ENCODE data around the gene H1-8. TPM values are rescaled to one million over a fixed set of nuclear protein-coding genes. Genes with fewer than 3 reads are reported as not detected.
A peak's percentile ranks its signal among the peaks of the same experiment; 100 is the strongest.

Gene H1-8
- total and polyA plus RNA-seq, 5 donors from 2014 or later = not detected

DNA sequence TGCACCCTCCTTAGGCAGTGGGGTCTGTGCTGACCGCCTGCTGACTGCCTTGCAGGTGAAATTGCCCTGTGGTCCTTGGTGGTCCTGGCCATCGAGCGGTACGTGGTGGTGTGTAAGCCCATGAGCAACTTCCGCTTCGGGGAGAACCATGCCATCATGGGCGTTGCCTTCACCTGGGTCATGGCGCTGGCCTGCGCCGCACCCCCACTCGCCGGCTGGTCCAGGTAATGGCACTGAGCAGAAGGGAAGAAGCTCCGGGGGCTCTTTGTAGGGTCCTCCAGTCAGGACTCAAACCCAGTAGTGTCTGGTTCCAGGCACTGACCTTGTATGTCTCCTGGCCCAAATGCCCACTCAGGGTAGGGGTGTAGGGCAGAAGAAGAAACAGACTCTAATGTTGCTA lies 12.2 kb upstream of the H1-8 start:
- no peaks in the 10 kb centered on the region for H3K9me3 ChIP-seq (ENCODE audit: control insufficient read depth in 2 of 2, low read length in 2 of 2)
- no peaks in the 10 kb centered on the region for H3K4me1 Mint-ChIP-seq
- no peaks in the 10 kb centered on the region for H3K27me3 ChIP-seq (ENCODE audit: control insufficient read depth, insufficient read depth, low read length)
- no peaks in the 10 kb centered on the region for H3K4me1 ChIP-seq (ENCODE audit: control insufficient read depth, insufficient read depth, low read length, poor library complexity, severe bottlenecking)
- no peak for ATAC-seq (ENCODE audit: low read depth in 2 of 2)
- peaks cover 0 to 4% (median 0%) of the 10 kb centered on the region in 7 donors for H3K9me3 Mint-ChIP-seq
- no peak overlapping the region for H3K27ac ChIP-seq (ENCODE audit: insufficient read depth, low read length, poor library complexity, severe bottlenecking)
- H3K27me3 Mint-ChIP-seq = no peaks in the 10 kb centered on the region
- no peak overlapping the region for H3K4me3 Mint-ChIP-seq
- no peak overlapping the region for H3K27ac Mint-ChIP-seq
- H3K36me3 Mint-ChIP-seq = no peaks in the 10 kb centered on the region
- H3K4me3 ChIP-seq (ENCODE audit: low read depth, low read length) = no peak overlapping the region
- no peaks in the 10 kb centered on the region for H3K36me3 ChIP-seq (ENCODE audit: control insufficient read depth, insufficient read depth, low read length)
- DNase-seq = no peak

DNA sequence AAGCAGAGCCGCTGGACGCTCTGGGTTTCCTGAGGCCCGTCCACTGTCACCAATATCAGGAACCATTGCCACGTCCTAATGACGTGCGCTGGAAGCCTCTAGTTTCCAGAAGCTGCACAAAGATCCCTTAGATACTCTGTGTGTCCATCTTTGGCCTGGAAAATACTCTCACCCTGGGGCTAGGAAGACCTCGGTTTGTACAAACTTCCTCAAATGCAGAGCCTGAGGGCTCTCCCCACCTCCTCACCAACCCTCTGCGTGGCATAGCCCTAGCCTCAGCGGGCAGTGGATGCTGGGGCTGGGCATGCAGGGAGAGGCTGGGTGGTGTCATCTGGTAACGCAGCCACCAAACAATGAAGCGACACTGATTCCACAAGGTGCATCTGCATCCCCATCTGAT lies 11.3 kb upstream of the H1-8 start:
- H3K4me1 Mint-ChIP-seq = no peaks in the 10 kb centered on the region
- H3K9me3 ChIP-seq (ENCODE audit: control insufficient read depth in 2 of 2, low read length in 2 of 2) = no peaks in the 10 kb centered on the region
- no peak overlapping the region for H3K27ac Mint-ChIP-seq

DNA sequence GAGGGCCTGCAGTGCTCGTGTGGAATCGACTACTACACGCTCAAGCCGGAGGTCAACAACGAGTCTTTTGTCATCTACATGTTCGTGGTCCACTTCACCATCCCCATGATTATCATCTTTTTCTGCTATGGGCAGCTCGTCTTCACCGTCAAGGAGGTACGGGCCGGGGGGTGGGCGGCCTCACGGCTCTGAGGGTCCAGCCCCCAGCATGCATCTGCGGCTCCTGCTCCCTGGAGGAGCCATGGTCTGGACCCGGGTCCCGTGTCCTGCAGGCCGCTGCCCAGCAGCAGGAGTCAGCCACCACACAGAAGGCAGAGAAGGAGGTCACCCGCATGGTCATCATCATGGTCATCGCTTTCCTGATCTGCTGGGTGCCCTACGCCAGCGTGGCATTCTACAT lies 10.7 kb upstream of the H1-8 start:
- Histone ChIP-seq H3K36me3 (ENCODE audit: control insufficient read depth, insufficient read depth, low read length) (no peaks in the 10 kb centered on the region), H3K4me1 (ENCODE audit: control insufficient read depth, insufficient read depth, low read length, poor library complexity, severe bottlenecking) (no peaks in the 10 kb centered on the region), H3K27ac (ENCODE audit: insufficient read depth, low read length, poor library complexity, severe bottlenecking) (no peak overlapping the region), H3K27me3 (ENCODE audit: control insufficient read depth, insufficient read depth, low read length) (no peaks in the 10 kb centered on the region), H3K4me3 (ENCODE audit: low read depth, low read length) (no peak overlapping the region), H3K9me3 (ENCODE audit: control insufficient read depth in 2 of 2, low read length in 2 of 2) (no peaks in the 10 kb centered on the region)
- ATAC-seq (ENCODE audit: low read depth in 2 of 2) = no peak
- Mint-ChIP-seq H3K4me1 (no peaks in the 10 kb centered on the region), H3K27ac (no peak overlapping the region), H3K27me3 (peaks cover under 1% of the 10 kb centered on the region), H3K9me3 (peaks cover 0 to 4% (median 0%) of the 10 kb centered on the region in 7 donors), H3K36me3 (no peaks in the 10 kb centered on the region), H3K4me3 (no peak overlapping the region)
- no peak for DNase-seq

More for the DNA sequence above, 11.3 kb upstream of the H1-8 start:
- no peaks in the 10 kb centered on the region for H3K4me1 ChIP-seq (ENCODE audit: control insufficient read depth, insufficient read depth, low read length, poor library complexity, severe bottlenecking)
- no peak overlapping the region for H3K27ac ChIP-seq (ENCODE audit: insufficient read depth, low read length, poor library complexity, severe bottlenecking)
- no peak overlapping the region for H3K4me3 ChIP-seq (ENCODE audit: low read depth, low read length)
- Mint-ChIP-seq H3K9me3 (peaks cover 0 to 4% (median 0%) of the 10 kb centered on the region in 7 donors), H3K36me3 (no peaks in the 10 kb centered on the region), H3K27me3 (no peaks in the 10 kb centered on the region), H3K4me3 (no peak overlapping the region)
- DNase-seq = no peak
- no peak for ATAC-seq (ENCODE audit: low read depth in 2 of 2)
- no peaks in the 10 kb centered on the region for H3K27me3 ChIP-seq (ENCODE audit: control insufficient read depth, insufficient read depth, low read length)
- no peaks in the 10 kb centered on the region for H3K36me3 ChIP-seq (ENCODE audit: control insufficient read depth, insufficient read depth, low read length)

DNA sequence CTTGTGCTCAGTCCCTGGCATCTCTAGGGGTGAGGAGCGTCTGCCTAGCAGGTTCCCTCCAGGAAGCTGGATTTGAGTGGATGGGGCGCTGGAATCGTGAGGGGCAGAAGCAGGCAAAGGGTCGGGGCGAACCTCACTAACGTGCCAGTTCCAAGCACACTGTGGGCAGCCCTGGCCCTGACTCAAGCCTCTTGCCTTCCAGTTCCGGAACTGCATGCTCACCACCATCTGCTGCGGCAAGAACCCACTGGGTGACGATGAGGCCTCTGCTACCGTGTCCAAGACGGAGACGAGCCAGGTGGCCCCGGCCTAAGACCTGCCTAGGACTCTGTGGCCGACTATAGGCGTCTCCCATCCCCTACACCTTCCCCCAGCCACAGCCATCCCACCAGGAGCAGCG lies 9.6 kb upstream of the H1-8 start:
- Histone ChIP-seq H3K36me3 (ENCODE audit: control insufficient read depth, insufficient read depth, low read length) (no peaks in the 10 kb centered on the region), H3K27me3 (ENCODE audit: control insufficient read depth, insufficient read depth, low read length) (no peaks in the 10 kb centered on the region), H3K4me1 (ENCODE audit: control insufficient read depth, insufficient read depth, low read length, poor library complexity, severe bottlenecking) (no peaks in the 10 kb centered on the region), H3K9me3 (ENCODE audit: control insufficient read depth in 2 of 2, low read length in 2 of 2) (no peaks in the 10 kb centered on the region), H3K4me3 (ENCODE audit: low read depth, low read length) (no peak overlapping the region), H3K27ac (ENCODE audit: insufficient read depth, low read length, poor library complexity, severe bottlenecking) (no peak overlapping the region)
- no peak overlapping the region for H3K4me3 Mint-ChIP-seq
- H3K9me3 Mint-ChIP-seq = peaks cover 0 to 4% (median 0%) of the 10 kb centered on the region in 7 donors
- H3K27ac Mint-ChIP-seq = no peak overlapping the region
- H3K4me1 Mint-ChIP-seq = no peaks in the 10 kb centered on the region
- H3K27me3 Mint-ChIP-seq = peaks cover 6% of the 10 kb centered on the region
- no peak for ATAC-seq (ENCODE audit: low read depth in 2 of 2)
- no peaks in the 10 kb centered on the region for H3K36me3 Mint-ChIP-seq
- DNase-seq = no peak

DNA sequence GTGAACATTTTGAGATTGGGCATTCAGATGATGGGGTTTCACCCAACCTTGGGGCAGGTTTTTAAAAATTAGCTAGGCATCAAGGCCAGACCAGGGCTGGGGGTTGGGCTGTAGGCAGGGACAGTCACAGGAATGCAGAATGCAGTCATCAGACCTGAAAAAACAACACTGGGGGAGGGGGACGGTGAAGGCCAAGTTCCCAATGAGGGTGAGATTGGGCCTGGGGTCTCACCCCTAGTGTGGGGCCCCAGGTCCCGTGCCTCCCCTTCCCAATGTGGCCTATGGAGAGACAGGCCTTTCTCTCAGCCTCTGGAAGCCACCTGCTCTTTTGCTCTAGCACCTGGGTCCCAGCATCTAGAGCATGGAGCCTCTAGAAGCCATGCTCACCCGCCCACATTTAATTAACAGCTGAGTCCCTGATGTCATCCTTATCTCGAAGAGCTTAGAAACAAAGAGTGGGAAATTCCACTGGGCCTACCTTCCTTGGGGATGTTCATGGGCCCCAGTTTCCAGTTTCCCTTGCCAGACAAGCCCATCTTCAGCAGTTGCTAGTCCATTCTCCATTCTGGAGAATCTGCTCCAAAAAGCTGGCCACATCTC lies 8.4 kb upstream of the H1-8 start:
- H3K36me3 ChIP-seq (ENCODE audit: control insufficient read depth, insufficient read depth, low read length) = no peaks in the 10 kb centered on the region
- H3K27ac ChIP-seq (ENCODE audit: insufficient read depth, low read length, poor library complexity, severe bottlenecking) = no peak overlapping the region
- H3K27me3 ChIP-seq (ENCODE audit: control insufficient read depth, insufficient read depth, low read length) = no peaks in the 10 kb centered on the region
- no peak overlapping the region for H3K4me3 ChIP-seq (ENCODE audit: low read depth, low read length)
- H3K9me3 Mint-ChIP-seq = peaks cover 0 to 4% (median 0%) of the 10 kb centered on the region in 7 donors
- H3K36me3 Mint-ChIP-seq = no peaks in the 10 kb centered on the region
- DNase-seq = no peak
- no peak overlapping the region for H3K27ac Mint-ChIP-seq
- no peaks in the 10 kb centered on the region for H3K4me1 ChIP-seq (ENCODE audit: control insufficient read depth, insufficient read depth, low read length, poor library complexity, severe bottlenecking)
- H3K27me3 Mint-ChIP-seq = peaks cover 6% of the 10 kb centered on the region
- no peak overlapping the region for H3K4me3 Mint-ChIP-seq
- ATAC-seq (ENCODE audit: low read depth in 2 of 2) = no peak
- no peaks in the 10 kb centered on the region for H3K9me3 ChIP-seq (ENCODE audit: control insufficient read depth in 2 of 2, low read length in 2 of 2)
- no peaks in the 10 kb centered on the region for H3K4me1 Mint-ChIP-seq

DNA sequence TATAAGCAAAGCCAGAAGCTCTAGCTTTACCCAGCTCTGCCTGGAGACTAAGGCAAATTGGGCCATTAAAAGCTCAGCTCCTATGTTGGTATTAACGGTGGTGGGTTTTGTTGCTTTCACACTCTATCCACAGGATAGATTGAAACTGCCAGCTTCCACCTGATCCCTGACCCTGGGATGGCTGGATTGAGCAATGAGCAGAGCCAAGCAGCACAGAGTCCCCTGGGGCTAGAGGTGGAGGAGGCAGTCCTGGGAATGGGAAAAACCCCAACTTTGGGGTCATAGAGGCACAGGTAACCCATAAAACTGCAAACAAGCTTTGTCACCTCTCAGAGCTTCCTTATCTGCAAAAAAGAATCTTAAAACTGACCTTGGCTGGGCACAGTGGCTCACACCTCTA lies 7.9 kb upstream of the H1-8 start:
- DNase-seq (no peak), ATAC-seq (ENCODE audit: low read depth in 2 of 2) (no peak)

DNA sequence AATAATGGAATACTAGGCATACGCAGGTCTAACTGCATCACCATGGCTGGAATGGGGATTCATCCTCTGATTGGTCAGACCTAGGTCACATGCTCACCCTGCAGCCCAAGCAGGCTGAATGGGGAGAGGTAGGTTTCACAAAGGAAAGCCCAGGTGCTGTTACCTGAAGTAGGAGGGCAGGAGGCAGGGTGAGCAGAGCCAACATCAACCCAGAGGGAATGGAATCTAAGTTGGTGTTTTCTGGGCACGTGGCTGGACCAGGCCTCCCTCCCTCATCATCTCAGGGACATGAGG lies 6.7 kb upstream of the H1-8 start:
- H3K27me3 Mint-ChIP-seq = peaks cover 6% of the 10 kb centered on the region
- no peak overlapping the region for H3K4me3 ChIP-seq (ENCODE audit: low read depth, low read length)
- no peaks in the 10 kb centered on the region for H3K36me3 Mint-ChIP-seq
- H3K36me3 ChIP-seq (ENCODE audit: control insufficient read depth, insufficient read depth, low read length) = no peaks in the 10 kb centered on the region
- no peaks in the 10 kb centered on the region for H3K27me3 ChIP-seq (ENCODE audit: control insufficient read depth, insufficient read depth, low read length)
- no peak overlapping the region for H3K4me3 Mint-ChIP-seq
- DNase-seq (no peak), ATAC-seq (ENCODE audit: low read depth in 2 of 2) (no peak)
- peaks cover 0 to 4% (median 0%) of the 10 kb centered on the region in 7 donors for H3K9me3 Mint-ChIP-seq
- H3K4me1 ChIP-seq (ENCODE audit: control insufficient read depth, insufficient read depth, low read length, poor library complexity, severe bottlenecking) = no peaks in the 10 kb centered on the region
- peak overlapping the region in 1 of 3 donors; percentile 42 for H3K27ac Mint-ChIP-seq
- no peak overlapping the region for H3K27ac ChIP-seq (ENCODE audit: insufficient read depth, low read length, poor library complexity, severe bottlenecking)
- no peaks in the 10 kb centered on the region for H3K9me3 ChIP-seq (ENCODE audit: control insufficient read depth in 2 of 2, low read length in 2 of 2)
- no peaks in the 10 kb centered on the region for H3K4me1 Mint-ChIP-seq

More for the DNA sequence above, 7.9 kb upstream of the H1-8 start:
- H3K4me3 ChIP-seq (ENCODE audit: low read depth, low read length) = no peak overlapping the region
- peaks cover 0 to 4% (median 0%) of the 10 kb centered on the region in 7 donors for H3K9me3 Mint-ChIP-seq
- H3K4me1 ChIP-seq (ENCODE audit: control insufficient read depth, insufficient read depth, low read length, poor library complexity, severe bottlenecking) = no peaks in the 10 kb centered on the region
- no peak overlapping the region for H3K4me3 Mint-ChIP-seq
- no peaks in the 10 kb centered on the region for H3K9me3 ChIP-seq (ENCODE audit: control insufficient read depth in 2 of 2, low read length in 2 of 2)
- no peak overlapping the region for H3K27ac Mint-ChIP-seq
- no peaks in the 10 kb centered on the region for H3K4me1 Mint-ChIP-seq
- H3K27ac ChIP-seq (ENCODE audit: insufficient read depth, low read length, poor library complexity, severe bottlenecking) = no peak overlapping the region
- H3K27me3 ChIP-seq (ENCODE audit: control insufficient read depth, insufficient read depth, low read length) = no peaks in the 10 kb centered on the region
- no peaks in the 10 kb centered on the region for H3K36me3 Mint-ChIP-seq
- peaks cover 6% of the 10 kb centered on the region for H3K27me3 Mint-ChIP-seq
- no peaks in the 10 kb centered on the region for H3K36me3 ChIP-seq (ENCODE audit: control insufficient read depth, insufficient read depth, low read length)

DNA sequence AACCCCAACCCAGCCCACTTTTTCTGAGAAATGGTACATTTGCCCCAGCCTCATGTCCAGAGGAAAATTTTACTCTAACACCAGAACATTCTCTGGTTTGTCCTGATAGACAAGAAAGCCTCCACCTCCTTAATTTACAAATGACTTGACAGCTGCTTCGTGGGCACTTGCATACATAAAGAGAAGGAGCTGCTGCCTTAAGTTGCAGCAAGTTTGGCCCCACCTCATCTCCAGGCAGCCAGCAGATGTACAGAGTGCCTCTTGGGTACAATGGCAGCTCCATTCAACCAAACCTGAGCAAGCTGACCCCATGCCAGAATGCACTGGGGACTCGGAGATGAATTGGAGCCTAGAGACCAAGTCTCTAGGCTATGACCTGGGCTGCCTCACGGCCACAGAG lies 6.2 kb upstream of the H1-8 start:
- Mint-ChIP-seq H3K36me3 (no peaks in the 10 kb centered on the region), H3K27ac (no peak overlapping the region), H3K27me3 (peaks cover 6% of the 10 kb centered on the region), H3K9me3 (peaks cover 0 to 4% (median 0%) of the 10 kb centered on the region in 7 donors), H3K4me1 (no peaks in the 10 kb centered on the region), H3K4me3 (no peak overlapping the region)
- Histone ChIP-seq H3K9me3 (ENCODE audit: control insufficient read depth in 2 of 2, low read length in 2 of 2) (no peaks in the 10 kb centered on the region), H3K27ac (ENCODE audit: insufficient read depth, low read length, poor library complexity, severe bottlenecking) (no peak overlapping the region), H3K27me3 (ENCODE audit: control insufficient read depth, insufficient read depth, low read length) (no peaks in the 10 kb centered on the region), H3K4me3 (ENCODE audit: low read depth, low read length) (no peak overlapping the region), H3K4me1 (ENCODE audit: control insufficient read depth, insufficient read depth, low read length, poor library complexity, severe bottlenecking) (no peaks in the 10 kb centered on the region), H3K36me3 (ENCODE audit: control insufficient read depth, insufficient read depth, low read length) (no peaks in the 10 kb centered on the region)
- DNase-seq = no peak
- ATAC-seq (ENCODE audit: low read depth in 2 of 2) = no peak

Data from CD4-positive, CD25-positive, alpha-beta regulatory T cell (primary cell).